K562 (cell line): ENCODE data around the gene PAF1. TPM values are rescaled to one million over a fixed set of nuclear protein-coding genes. Genes with fewer than 3 reads are reported as not detected.

Experiments
- ARNT ChIP-seq, 2 experiments: fragments of 450-650 bp; IDR thresholded peaks; 2 replicates each; pipeline ENCODE4 v1.6.1; 2016; ENCODE audit warnings: mild to moderate bottlenecking in 1 of 2
- HNRNPH1 ChIP-seq: fragments of 200-400 bp; formaldehyde crosslinking; optimal IDR thresholded peaks from 2 replicates; pipeline ENCODE3; 2017; ENCODE audit warnings: low read depth, mild to moderate bottlenecking, low read length, moderate library complexity
- RNF219 ChIP-seq: fragments of 250-450 bp; sonication (Bioruptor Pico); IDR thresholded peaks from 2 replicates; pipeline ENCODE4 v1.5.0; 2022; ENCODE audit warnings: mild to moderate bottlenecking
- SP2 ChIP-seq: IDR thresholded peaks from 2 replicates; pipeline ENCODE4 v1.6.1; 2011; ENCODE audit warnings: mild to moderate bottlenecking, low read depth, low read length, moderate library complexity; ENCODE audit not compliant: poor library complexity, severe bottlenecking; ENCODE audit errors: extremely low read depth
- ZBTB40 ChIP-seq, 2 experiments: fragments of 450-650 bp in 1 of 2; sonication (generic) in 1 of 2; formaldehyde crosslinking in 1 of 2; IDR thresholded peaks; 2 replicates each; pipeline versions ENCODE4 v1.7.1 to v1.9.0; 2016 to 2022; ENCODE audit warnings: inconsistent platforms in 1 of 2, mild to moderate bottlenecking in 1 of 2, missing genetic modification reagents in 1 of 2
- ZNF280A ChIP-seq: fragments of 450-650 bp; IDR thresholded peaks from 2 replicates; pipeline ENCODE4 v1.6.1; 2018; ENCODE audit warnings: mild to moderate bottlenecking, low read depth; ENCODE audit not compliant: partially characterized antibody
- ZNF699 ChIP-seq: fragments of 250-450 bp; sonication (Bioruptor Pico); IDR thresholded peaks from 2 replicates; pipeline ENCODE4 v1.8.0; 2021; ENCODE audit warnings: mild to moderate bottlenecking, moderate library complexity; ENCODE audit not compliant: insufficient replicate concordance
- polyA plus RNA-seq, 8 experiments: library from polyadenylated mRNA; depleted of rRNA in 4 of 8; stranded (reverse) in 5 of 8; unstranded in 3 of 8; fragments of >200 nt; fragmentation: Nextera tagmentation in 2 of 8; fragmentation: Illumina TruSeq in 1 of 8; extraction: Ambion mirVana in 2 of 8; extraction: Trizol in 1 of 8; gene quantifications; 2 replicates each; pipeline versions ENCODE4 v1.2.1 to v1.2.3, GENCODE V29; 2011 to 2014; ENCODE audit warnings: inconsistent platforms in 1 of 8, missing spikeins in 1 of 8
- total RNA-seq, 7 experiments: library from RNA; depleted of rRNA in 6 of 7; stranded (reverse); fragments of >200 nt in 6 of 7; fragmentation: Illumina TruSeq in 2 of 7; extraction: Trizol in 2 of 7; gene quantifications; 2 replicates each; pipeline versions ENCODE4 v1.2.1 to v1.2.3, GENCODE V29; 2011 to 2021; ENCODE audit warnings: low replicate concordance in 1 of 7

Gene PAF1
- total and polyA plus RNA-seq, 9 of the 15 experiments (the other 6 are each of a cell fraction or from before 2014, with no cell fraction given): 1.5 to 45.0 (median 33.8) TPM

GRCh38 chr19:39435499-39436349 lies 44.8 kb upstream of the PAF1 start, which contains the start of gene RPS16 (continued):
- TF ChIP-seq ZNF699 (CRISPR knock-in tag) (no peak), ZNF280A (no peak), ZBTB40 (IDR thresholded peaks at IDR 0.05) (peak; percentile 94), ZBTB40 (CRISPR knock-in tag; IDR thresholded peaks at IDR 0.05) (no peak), HNRNPH1 (no peak), SP2 (no peak), RNF219 (CRISPR knock-in tag) (no peak), ARNT (IDR thresholded peaks at IDR 0.05) (no peak)
